ENCODE data around the gene ADCY7.

GRCh38 chr16:50286681-50287080 is 20.3 kb downstream of the ADCY7 start:
- TF ChIP-seq, protein P1, sequence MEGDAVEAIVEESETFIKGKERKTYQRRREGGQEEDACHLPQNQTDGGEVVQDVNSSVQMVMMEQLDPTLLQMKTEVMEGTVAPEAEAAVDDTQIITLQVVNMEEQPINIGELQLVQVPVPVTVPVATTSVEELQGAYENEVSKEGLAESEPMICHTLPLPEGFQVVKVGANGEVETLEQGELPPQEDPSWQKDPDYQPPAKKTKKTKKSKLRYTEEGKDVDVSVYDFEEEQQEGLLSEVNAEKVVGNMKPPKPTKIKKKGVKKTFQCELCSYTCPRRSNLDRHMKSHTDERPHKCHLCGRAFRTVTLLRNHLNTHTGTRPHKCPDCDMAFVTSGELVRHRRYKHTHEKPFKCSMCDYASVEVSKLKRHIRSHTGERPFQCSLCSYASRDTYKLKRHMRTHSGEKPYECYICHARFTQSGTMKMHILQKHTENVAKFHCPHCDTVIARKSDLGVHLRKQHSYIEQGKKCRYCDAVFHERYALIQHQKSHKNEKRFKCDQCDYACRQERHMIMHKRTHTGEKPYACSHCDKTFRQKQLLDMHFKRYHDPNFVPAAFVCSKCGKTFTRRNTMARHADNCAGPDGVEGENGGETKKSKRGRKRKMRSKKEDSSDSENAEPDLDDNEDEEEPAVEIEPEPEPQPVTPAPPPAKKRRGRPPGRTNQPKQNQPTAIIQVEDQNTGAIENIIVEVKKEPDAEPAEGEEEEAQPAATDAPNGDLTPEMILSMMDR (IDR thresholded peaks at IDR 0.05; ENCODE audit: poor library complexity), result no peak
- TF ChIP-seq EZH2 (IDR thresholded peaks at IDR 0.05; ENCODE audit: borderline replicate concordance), result no peak
